Esophagus muscularis mucosa (tissue), 4 donors: ENCODE data around the gene PLPP2.
A peak's percentile ranks its signal among the peaks of the same experiment; 100 is the strongest.

Experiments used
- CTCF ChIP-seq, 3 experiments: fragments of 200-600 bp in 2 of 3; fragments of 450-650 bp in 1 of 3; sonication (generic) in 2 of 3; IDR thresholded peaks; one replicate each; pipeline ENCODE4 v1.5.1; 2017 to 2019; ENCODE audit warnings: antibody characterized with exemption in 3 of 3, mild to moderate bottlenecking in 2 of 3, moderate library complexity in 1 of 3
- EP300 ChIP-seq: sonication (generic); formaldehyde crosslinking; IDR thresholded peaks from one replicate; pipeline ENCODE4 v1.6.1; 2017; ENCODE audit warnings: antibody characterized with exemption
- POLR2AphosphoS5 ChIP-seq, 2 donors: sonication (generic); formaldehyde crosslinking; IDR thresholded peaks; one replicate each; pipeline ENCODE4 v1.6.1; 2017; ENCODE audit warnings: antibody characterized with exemption in 2 of 2

- TF ChIP-seq CTCF (IDR thresholded peaks at IDR 0.05) (no peak), POLR2AphosphoS5 (IDR thresholded peaks at IDR 0.05) (peak; percentile 5 to 26), EP300 (no peak)
These were observed 4.6 kb upstream of the PLPP2 start for GRCh38 chr19:295687-296370.
